ENCODE results near the gene DOCK6. TPM values are rescaled to one million over a fixed set of nuclear protein-coding genes. Genes with fewer than 3 reads are reported as not detected.

The DOCK6 gene
- total and polyA plus RNA-seq, 10 of the 15 experiments (the other 5 are each of a cell fraction or from before 2014, with no cell fraction given): 0.76 to 24.8 (median 4.7) TPM

DNA sequence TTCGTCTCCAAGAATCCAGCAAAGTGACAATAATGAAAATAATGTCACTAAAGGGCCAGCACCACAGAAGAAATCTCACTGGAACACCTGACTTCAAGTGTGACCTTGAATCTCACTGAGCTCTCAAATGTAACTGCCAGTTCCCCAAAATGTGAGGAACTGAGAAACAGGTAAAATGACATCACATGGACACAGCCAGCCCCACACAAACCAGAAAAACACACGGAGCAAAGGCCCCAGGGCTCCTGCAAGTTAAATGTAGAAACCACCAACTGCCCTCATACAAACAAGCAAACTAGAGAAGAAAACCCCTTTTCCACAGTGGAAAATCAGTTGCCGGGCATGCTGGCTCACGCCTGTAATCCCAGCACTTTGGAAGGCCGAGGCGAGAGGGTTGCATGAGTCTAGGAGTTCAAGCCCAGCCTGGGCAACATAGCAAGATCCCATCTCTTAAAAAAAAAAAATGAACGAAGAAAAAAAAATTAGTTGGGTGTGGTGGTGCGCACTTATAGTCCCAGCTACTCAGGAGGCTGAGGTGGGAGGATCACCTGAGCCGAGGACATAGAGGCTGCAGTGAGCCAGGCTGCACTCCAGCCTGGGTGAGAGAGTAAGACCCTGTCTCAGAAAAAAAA lies 56.3 kb downstream of the DOCK6 start (continued):
- TF ChIP-seq LARP7 (IDR thresholded peaks at IDR 0.05): no peak
- no peak for TF ChIP-seq TAF1 (IDR thresholded peaks at IDR 0.05; ENCODE audit: borderline replicate concordance, low read depth, low read length)
- TF ChIP-seq CHD2 (IDR thresholded peaks at IDR 0.05; ENCODE audit: borderline replicate concordance, low read depth, low read length): no peak; the same call in 1 of the 2 replicates
- TF ChIP-seq RFX5 (IDR thresholded peaks at IDR 0.05; ENCODE audit: low read depth, low read length): no peak
- TF ChIP-seq ZBTB40 (IDR thresholded peaks at IDR 0.05; ENCODE audit: borderline replicate concordance): no peak
- TF ChIP-seq RELA (IDR thresholded peaks at IDR 0.05; ENCODE audit: borderline replicate concordance, partially characterized antibody): no peak
- TF ChIP-seq HDAC2 (IDR thresholded peaks at IDR 0.05): no peak
- TF ChIP-seq RCOR1 (conservative IDR thresholded peaks at IDR 0.05; ENCODE audit: low read depth, low read length): no peak
- peak; percentile 97 for TF ChIP-seq IKZF1 (conservative IDR thresholded peaks at IDR 0.05)
- no peak for TF ChIP-seq ZSCAN29 (IDR thresholded peaks at IDR 0.05)
- peak; percentile 79; the same call in 1 of the 2 replicates for TF ChIP-seq NFIC (IDR thresholded peaks at IDR 0.05; ENCODE audit: low read depth, low read length)
- TF ChIP-seq, protein P1, sequence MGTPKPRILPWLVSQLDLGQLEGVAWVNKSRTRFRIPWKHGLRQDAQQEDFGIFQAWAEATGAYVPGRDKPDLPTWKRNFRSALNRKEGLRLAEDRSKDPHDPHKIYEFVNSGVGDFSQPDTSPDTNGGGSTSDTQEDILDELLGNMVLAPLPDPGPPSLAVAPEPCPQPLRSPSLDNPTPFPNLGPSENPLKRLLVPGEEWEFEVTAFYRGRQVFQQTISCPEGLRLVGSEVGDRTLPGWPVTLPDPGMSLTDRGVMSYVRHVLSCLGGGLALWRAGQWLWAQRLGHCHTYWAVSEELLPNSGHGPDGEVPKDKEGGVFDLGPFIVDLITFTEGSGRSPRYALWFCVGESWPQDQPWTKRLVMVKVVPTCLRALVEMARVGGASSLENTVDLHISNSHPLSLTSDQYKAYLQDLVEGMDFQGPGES (IDR thresholded peaks at IDR 0.05): no peak
- no peak for TF ChIP-seq EGR1 (IDR thresholded peaks at IDR 0.05; ENCODE audit: borderline replicate concordance in 1 of 2, low read depth in 2 of 2, low read length in 2 of 2)
- TF ChIP-seq NFXL1 (IDR thresholded peaks at IDR 0.05; ENCODE audit: borderline replicate concordance): no peak
- TF ChIP-seq, protein P2, sequence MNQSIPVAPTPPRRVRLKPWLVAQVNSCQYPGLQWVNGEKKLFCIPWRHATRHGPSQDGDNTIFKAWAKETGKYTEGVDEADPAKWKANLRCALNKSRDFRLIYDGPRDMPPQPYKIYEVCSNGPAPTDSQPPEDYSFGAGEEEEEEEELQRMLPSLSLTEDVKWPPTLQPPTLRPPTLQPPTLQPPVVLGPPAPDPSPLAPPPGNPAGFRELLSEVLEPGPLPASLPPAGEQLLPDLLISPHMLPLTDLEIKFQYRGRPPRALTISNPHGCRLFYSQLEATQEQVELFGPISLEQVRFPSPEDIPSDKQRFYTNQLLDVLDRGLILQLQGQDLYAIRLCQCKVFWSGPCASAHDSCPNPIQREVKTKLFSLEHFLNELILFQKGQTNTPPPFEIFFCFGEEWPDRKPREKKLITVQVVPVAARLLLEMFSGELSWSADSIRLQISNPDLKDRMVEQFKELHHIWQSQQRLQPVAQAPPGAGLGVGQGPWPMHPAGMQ (IDR thresholded peaks at IDR 0.05; ENCODE audit: borderline replicate concordance): no peak
- TF ChIP-seq MXI1 (IDR thresholded peaks at IDR 0.05; ENCODE audit: low read depth, low read length): peak; percentile 46; the same call in 1 of the 2 replicates
- no peak for TF ChIP-seq CHD1 (IDR thresholded peaks at IDR 0.05; ENCODE audit: low read depth, low read length)
- TF ChIP-seq SMAD5 (IDR thresholded peaks at IDR 0.05; ENCODE audit: low read depth): no peak
- TF ChIP-seq POLR2AphosphoS5 (IDR thresholded peaks at IDR 0.05; ENCODE audit: low read length): no peak
- TF ChIP-seq POLR2A (IDR thresholded peaks at IDR 0.05; ENCODE audit: low read depth, low read length): no peak
- peak; percentile 67; the same call in 1 of the 2 replicates for TF ChIP-seq MLLT1 (IDR thresholded peaks at IDR 0.05)
- TF ChIP-seq, protein P3, sequence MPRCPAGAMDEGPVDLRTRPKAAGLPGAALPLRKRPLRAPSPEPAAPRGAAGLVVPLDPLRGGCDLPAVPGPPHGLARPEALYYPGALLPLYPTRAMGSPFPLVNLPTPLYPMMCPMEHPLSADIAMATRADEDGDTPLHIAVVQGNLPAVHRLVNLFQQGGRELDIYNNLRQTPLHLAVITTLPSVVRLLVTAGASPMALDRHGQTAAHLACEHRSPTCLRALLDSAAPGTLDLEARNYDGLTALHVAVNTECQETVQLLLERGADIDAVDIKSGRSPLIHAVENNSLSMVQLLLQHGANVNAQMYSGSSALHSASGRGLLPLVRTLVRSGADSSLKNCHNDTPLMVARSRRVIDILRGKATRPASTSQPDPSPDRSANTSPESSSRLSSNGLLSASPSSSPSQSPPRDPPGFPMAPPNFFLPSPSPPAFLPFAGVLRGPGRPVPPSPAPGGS (IDR thresholded peaks at IDR 0.05; ENCODE audit: borderline replicate concordance, insufficient read depth, low read depth, low read length, poor library complexity, severe bottlenecking): no peak
- no peak for TF ChIP-seq KDM1A (IDR thresholded peaks at IDR 0.05; ENCODE audit: borderline replicate concordance)
